HCT116 (cell line): ENCODE data around the gene POLR3C. TPM values are rescaled to one million over a fixed set of nuclear protein-coding genes. Genes with fewer than 3 reads are reported as not detected.

Experiments used
- ATAC-seq: fragments of 200-7000 bp; cut with Tn5 transposase; 2 replicates; pipeline ENCODE4 v1.9.1; 2020; ENCODE audit warnings: mild to moderate bottlenecking, moderate library complexity
- BruUV-seq: library from RNA; stranded (reverse); fragments of 400-500 nt; replicated peaks from 2 replicates; lab custom pipeline; 2021; lab: Mats Ljungman, UMichigan
- CTCF ChIA-PET: fragments of 300-600 bp; sonication (Branson Sonifier 250); formaldehyde crosslinking; loops from one replicate; lab custom pipeline; 2021; ENCODE audit warnings: antibody characterized with exemption; lab: Charles Lee
- POLR2A ChIA-PET: fragments of 300-600, 350-600 bp; sonication (Branson Sonifier 250); formaldehyde crosslinking; loops from one replicate; lab custom pipeline; 2021; ENCODE audit warnings: antibody characterized with exemption; lab: Charles Lee
- RAD21 ChIA-PET, 2 experiments: fragments of 300-600 bp; sonication (Branson Sonifier 250); formaldehyde crosslinking; loops; one replicate each; lab custom pipeline; 2023; ENCODE audit warnings: low total read pairs in 2 of 2; ENCODE audit not compliant: uncharacterized antibody in 2 of 2, unreplicated experiment in 2 of 2, low non-redundant PET in 1 of 2; lab: Charles Lee
- DNase-seq: peaks from one replicate; pipeline ENCODE4 v3.0.0-alpha.2; 2010; ENCODE audit warnings: low read depth, low spot score
- H2AFZ ChIP-seq: fragments of 200-600 bp; shearing (Covaris generic), sonication (generic); 2 replicates; pipeline ENCODE4 v1.6.1; 2017; ENCODE audit warnings: low read depth, mixed run types, mixed read lengths, antibody characterized with exemption, low read length; ENCODE audit not compliant: poor library complexity, severe bottlenecking
- H3K27ac ChIP-seq: 2 replicates; pipeline ENCODE4 v1.5.1; 2012; ENCODE audit warnings: low read depth, low read length
- H3K27me3 ChIP-seq: fragments of 200-600 bp; sonication (generic); 2 replicates; pipeline ENCODE4 v1.6.1; 2016; ENCODE audit warnings: mixed run types, low read length, mixed read lengths; ENCODE audit not compliant: insufficient read depth
- H3K36me3 ChIP-seq, 2 experiments: fragments of 200-500 bp in 1 of 2; fragments of 200-600 bp in 1 of 2; sonication (Bioruptor generic) in 1 of 2; sonication (generic) in 1 of 2; 2 replicates each; pipeline versions ENCODE4 v1.5.1 to v1.6.1; 2014 to 2016; ENCODE audit warnings: low read length in 2 of 2, inconsistent platforms in 1 of 2, mixed read lengths in 1 of 2, mixed run types in 1 of 2; ENCODE audit not compliant: insufficient read depth in 2 of 2, control insufficient read depth in 1 of 2
- H3K4me1 ChIP-seq, 2 experiments: fragments of 200-600 bp in 1 of 2; sonication (generic) in 1 of 2; 2 replicates each; pipeline versions ENCODE4 v1.5.1 to v1.6.1; 2012 to 2017; ENCODE audit warnings: low read length in 2 of 2, inconsistent platforms in 1 of 2, mild to moderate bottlenecking in 1 of 2, mixed read lengths in 1 of 2, mixed run types in 1 of 2, moderate library complexity in 1 of 2; ENCODE audit not compliant: insufficient read depth in 2 of 2, control insufficient read depth in 1 of 2
- H3K4me2 ChIP-seq: fragments of 200-600 bp; sonication (generic); 2 replicates; pipeline ENCODE4 v1.6.1; 2017; ENCODE audit warnings: mixed run types, low read length, mixed read lengths
- H3K4me3 ChIP-seq, 2 experiments: fragments of 200-600 bp in 1 of 2; sonication (generic) in 1 of 2; replicated peaks in 1 of 2; 2 replicates each; pipeline ENCODE4 v1.5.1; 2011 to 2016; ENCODE audit warnings: low read length in 2 of 2, control low read depth in 1 of 2, low read depth in 1 of 2, mild to moderate bottlenecking in 1 of 2, mixed read lengths in 1 of 2, mixed run types in 1 of 2
- H3K79me2 ChIP-seq: fragments of 200-600 bp; sonication (generic); 2 replicates; pipeline ENCODE4 v1.6.1; 2017; ENCODE audit warnings: mild to moderate bottlenecking, mixed run types, low read length, moderate library complexity, mixed read lengths; ENCODE audit not compliant: insufficient read depth
- H3K9ac ChIP-seq: fragments of 200-600 bp; sonication (generic); 2 replicates; pipeline ENCODE4 v1.6.1; 2016; ENCODE audit warnings: low read length, mixed read lengths
- H3K9me2 ChIP-seq: fragments of 200-600 bp; sonication (generic), shearing (Covaris generic); 2 replicates; pipeline ENCODE4 v1.6.1; 2017; ENCODE audit warnings: mixed run types, mild to moderate bottlenecking, moderate library complexity; ENCODE audit not compliant: insufficient read depth
- H3K9me3 ChIP-seq, 2 experiments: fragments of 200-500 bp in 1 of 2; fragments of 200-600 bp in 1 of 2; sonication (Bioruptor generic) in 1 of 2; sonication (generic) in 1 of 2; 2 replicates each; pipeline ENCODE4 v1.6.1; 2014 to 2017; ENCODE audit warnings: low read length in 2 of 2, mixed read lengths in 2 of 2, inconsistent platforms in 1 of 2, low read depth in 1 of 2, mild to moderate bottlenecking in 1 of 2, mixed run types in 1 of 2, moderate library complexity in 1 of 2; ENCODE audit not compliant: control insufficient read depth in 1 of 2, insufficient read depth in 1 of 2
- H4K20me1 ChIP-seq: fragments of 200-600 bp; sonication (generic), shearing (Covaris generic); 2 replicates; pipeline ENCODE4 v1.6.1; 2017; ENCODE audit warnings: mixed run types, mild to moderate bottlenecking, moderate library complexity; ENCODE audit not compliant: insufficient read depth
- CEBPB ChIP-seq: IDR thresholded peaks from 2 replicates; pipeline ENCODE4 v1.6.1; 2012; ENCODE audit warnings: low read depth
- EGR1 ChIP-seq: IDR thresholded peaks from 2 replicates; pipeline ENCODE4 v1.6.1; 2012; ENCODE audit warnings: low read depth
- ELF1 ChIP-seq: IDR thresholded peaks from 2 replicates; pipeline ENCODE4 v1.6.1; 2012; ENCODE audit warnings: low read depth, borderline replicate concordance
- EZH2 ChIP-seq: fragments of 200-600 bp; sonication (generic); IDR thresholded peaks from 2 replicates; pipeline ENCODE4 v1.6.1; 2017; ENCODE audit warnings: antibody characterized with exemption, mixed run types
- EZH2phosphoT487 ChIP-seq: fragments of 200-600 bp; IDR thresholded peaks from 2 replicates; pipeline ENCODE4 v1.6.1; 2018; ENCODE audit warnings: antibody characterized with exemption, borderline replicate concordance
- FOSL1 ChIP-seq: IDR thresholded peaks from 2 replicates; pipeline ENCODE4 v1.6.1; 2012; ENCODE audit warnings: low read depth
- POLR2A ChIP-seq: IDR thresholded peaks from 2 replicates; pipeline ENCODE4 v1.7.0; 2011; ENCODE audit warnings: borderline replicate concordance; ENCODE audit not compliant: insufficient read depth, insufficient read length; ENCODE audit errors: extremely low read depth
- POLR2AphosphoS5 ChIP-seq: IDR thresholded peaks from 2 replicates; pipeline ENCODE4 v1.6.1; 2011; ENCODE audit warnings: mild to moderate bottlenecking, low read depth, low read length, moderate library complexity
- RAD21 ChIP-seq: IDR thresholded peaks from 2 replicates; pipeline ENCODE4 v1.6.1; 2012; ENCODE audit warnings: low read depth, mild to moderate bottlenecking
- SIN3A ChIP-seq: IDR thresholded peaks from 2 replicates; pipeline ENCODE4 v1.6.1; 2012; ENCODE audit warnings: low read depth
- TCF7L2 ChIP-seq: IDR thresholded peaks from 2 replicates; pipeline ENCODE4 v1.7.0; 2011; ENCODE audit warnings: borderline replicate concordance, inconsistent platforms; ENCODE audit not compliant: insufficient read depth, insufficient read length; ENCODE audit errors: extremely low read depth
- YY1 ChIP-seq: IDR thresholded peaks from 2 replicates; pipeline ENCODE4 v1.6.1; 2011; ENCODE audit warnings: low read length, low read depth, moderate library complexity, mild to moderate bottlenecking; ENCODE audit not compliant: insufficient replicate concordance; ENCODE audit errors: extremely low read depth
- ZFX ChIP-seq: fragments of 450-650 bp; IDR thresholded peaks from 2 replicates; pipeline ENCODE4 v1.6.1; 2017
- ZNF274 ChIP-seq: fragments of 200-500 bp; sonication (Bioruptor generic); IDR thresholded peaks from 2 replicates; pipeline ENCODE4 v1.6.1; 2014; ENCODE audit warnings: mild to moderate bottlenecking, low read depth, low read length, inconsistent platforms
- intact Hi-C: fragments of 100-400 bp; cut with micrococcal nuclease; formaldehyde crosslinking; loops from 2 replicates; pipeline ENCODE4 v1.10.0; 2022
- total RNA-seq: library from RNA; stranded (reverse); gene quantifications from one replicate; pipeline ENCODE4 v1.2.1, GENCODE V29; 2021; ENCODE audit not compliant: unreplicated experiment
- TF ChIP-seq, protein P1 (sequence below): IDR thresholded peaks from 2 replicates; pipeline ENCODE4 v1.6.1; 2012
- TF ChIP-seq, protein P2 (sequence below): IDR thresholded peaks from 2 replicates; pipeline ENCODE4 v1.6.1; 2011; ENCODE audit warnings: mild to moderate bottlenecking, low read length, moderate library complexity; ENCODE audit not compliant: insufficient replicate concordance; ENCODE audit errors: extremely low read depth
- TF ChIP-seq, protein P3 (sequence below): IDR thresholded peaks from 2 replicates; pipeline ENCODE4 v1.6.1; 2012; ENCODE audit warnings: low read depth

The POLR3C gene
- total RNA-seq, 1 experiment from 2014 or later = 25.4 TPM

DNA sequence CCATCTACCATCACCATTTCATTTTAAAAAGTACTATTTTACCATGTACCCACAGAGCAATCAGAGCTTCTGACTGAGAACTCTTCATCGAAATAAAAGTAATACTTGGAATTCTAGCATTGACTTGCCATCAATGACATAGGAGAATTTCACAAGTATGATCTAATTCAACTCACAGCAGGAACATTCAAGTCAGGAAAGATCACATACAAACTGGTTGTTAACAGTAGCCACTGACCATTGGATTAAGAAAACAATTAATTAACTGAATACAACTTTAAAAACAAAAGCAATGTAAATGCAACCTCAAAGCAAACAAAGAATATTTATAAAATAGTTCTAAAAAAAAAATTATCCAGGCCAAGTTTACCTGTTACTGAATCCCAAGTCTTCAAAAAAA is 18.9 kb upstream of the POLR3C start:
- H3K27me3 ChIP-seq = no peaks in the 10 kb centered on the region
- no peaks in the 10 kb centered on the region for H4K20me1 ChIP-seq
- POLR2A ChIA-PET = no interaction called here
- no TSS peak for BruUV-seq
- RAD21 ChIA-PET = no interaction called here
- no peaks in the 10 kb centered on the region for H3K36me3 ChIP-seq
- H3K9me3 ChIP-seq = no peaks in the 10 kb centered on the region
- TF ChIP-seq EGR1 = no peak
- TF ChIP-seq, protein P1, sequence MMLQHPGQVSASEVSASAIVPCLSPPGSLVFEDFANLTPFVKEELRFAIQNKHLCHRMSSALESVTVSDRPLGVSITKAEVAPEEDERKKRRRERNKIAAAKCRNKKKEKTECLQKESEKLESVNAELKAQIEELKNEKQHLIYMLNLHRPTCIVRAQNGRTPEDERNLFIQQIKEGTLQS = no peak
- TF ChIP-seq POLR2AphosphoS5 = no peak
- TF ChIP-seq YY1 = no peak
- TF ChIP-seq RAD21 = no peak
- TF ChIP-seq ELF1 = no peak
- no peak for TF ChIP-seq POLR2A
- TF ChIP-seq, protein P2, sequence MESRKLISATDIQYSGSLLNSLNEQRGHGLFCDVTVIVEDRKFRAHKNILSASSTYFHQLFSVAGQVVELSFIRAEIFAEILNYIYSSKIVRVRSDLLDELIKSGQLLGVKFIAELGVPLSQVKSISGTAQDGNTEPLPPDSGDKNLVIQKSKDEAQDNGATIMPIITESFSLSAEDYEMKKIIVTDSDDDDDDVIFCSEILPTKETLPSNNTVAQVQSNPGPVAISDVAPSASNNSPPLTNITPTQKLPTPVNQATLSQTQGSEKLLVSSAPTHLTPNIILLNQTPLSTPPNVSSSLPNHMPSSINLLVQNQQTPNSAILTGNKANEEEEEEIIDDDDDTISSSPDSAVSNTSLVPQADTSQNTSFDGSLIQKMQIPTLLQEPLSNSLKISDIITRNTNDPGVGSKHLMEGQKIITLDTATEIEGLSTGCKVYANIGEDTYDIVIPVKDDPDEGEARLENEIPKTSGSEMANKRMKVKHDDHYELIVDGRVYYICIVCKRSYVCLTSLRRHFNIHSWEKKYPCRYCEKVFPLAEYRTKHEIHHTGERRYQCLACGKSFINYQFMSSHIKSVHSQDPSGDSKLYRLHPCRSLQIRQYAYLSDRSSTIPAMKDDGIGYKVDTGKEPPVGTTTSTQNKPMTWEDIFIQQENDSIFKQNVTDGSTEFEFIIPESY = no peak
- no peak for TF ChIP-seq ZFX
- TF ChIP-seq TCF7L2 = no peak
- TF ChIP-seq SIN3A = no peak
- TF ChIP-seq EZH2 = no peak
- TF ChIP-seq, protein P3, sequence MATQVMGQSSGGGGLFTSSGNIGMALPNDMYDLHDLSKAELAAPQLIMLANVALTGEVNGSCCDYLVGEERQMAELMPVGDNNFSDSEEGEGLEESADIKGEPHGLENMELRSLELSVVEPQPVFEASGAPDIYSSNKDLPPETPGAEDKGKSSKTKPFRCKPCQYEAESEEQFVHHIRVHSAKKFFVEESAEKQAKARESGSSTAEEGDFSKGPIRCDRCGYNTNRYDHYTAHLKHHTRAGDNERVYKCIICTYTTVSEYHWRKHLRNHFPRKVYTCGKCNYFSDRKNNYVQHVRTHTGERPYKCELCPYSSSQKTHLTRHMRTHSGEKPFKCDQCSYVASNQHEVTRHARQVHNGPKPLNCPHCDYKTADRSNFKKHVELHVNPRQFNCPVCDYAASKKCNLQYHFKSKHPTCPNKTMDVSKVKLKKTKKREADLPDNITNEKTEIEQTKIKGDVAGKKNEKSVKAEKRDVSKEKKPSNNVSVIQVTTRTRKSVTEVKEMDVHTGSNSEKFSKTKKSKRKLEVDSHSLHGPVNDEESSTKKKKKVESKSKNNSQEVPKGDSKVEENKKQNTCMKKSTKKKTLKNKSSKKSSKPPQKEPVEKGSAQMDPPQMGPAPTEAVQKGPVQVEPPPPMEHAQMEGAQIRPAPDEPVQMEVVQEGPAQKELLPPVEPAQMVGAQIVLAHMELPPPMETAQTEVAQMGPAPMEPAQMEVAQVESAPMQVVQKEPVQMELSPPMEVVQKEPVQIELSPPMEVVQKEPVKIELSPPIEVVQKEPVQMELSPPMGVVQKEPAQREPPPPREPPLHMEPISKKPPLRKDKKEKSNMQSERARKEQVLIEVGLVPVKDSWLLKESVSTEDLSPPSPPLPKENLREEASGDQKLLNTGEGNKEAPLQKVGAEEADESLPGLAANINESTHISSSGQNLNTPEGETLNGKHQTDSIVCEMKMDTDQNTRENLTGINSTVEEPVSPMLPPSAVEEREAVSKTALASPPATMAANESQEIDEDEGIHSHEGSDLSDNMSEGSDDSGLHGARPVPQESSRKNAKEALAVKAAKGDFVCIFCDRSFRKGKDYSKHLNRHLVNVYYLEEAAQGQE = no peak
- no peak for TF ChIP-seq CEBPB
- TF ChIP-seq FOSL1 = no peak
- no peak for TF ChIP-seq ZNF274
- no peak for TF ChIP-seq EZH2phosphoT487
- no peak for ATAC-seq
- peaks cover 72% of the 10 kb centered on the region for H3K79me2 ChIP-seq
- no peak overlapping the region for H2AFZ ChIP-seq
- CTCF ChIA-PET = no interaction called here
- H3K9ac ChIP-seq = no peak overlapping the region
- H3K4me3 ChIP-seq = no peak overlapping the region
- H3K9me2 ChIP-seq = no peaks in the 10 kb centered on the region
- no peak overlapping the region for H3K27ac ChIP-seq
- intact Hi-C loops = no loop called here
- DNase-seq = no peak
- peaks cover 0 to 13% of the 10 kb centered on the region in 2 experiments; a peak in 1 of 4 replicates for H3K4me1 ChIP-seq
- no peak overlapping the region for H3K4me2 ChIP-seq
